ENCODE data around the gene ANK2.

The ANK2 gene

DNA sequence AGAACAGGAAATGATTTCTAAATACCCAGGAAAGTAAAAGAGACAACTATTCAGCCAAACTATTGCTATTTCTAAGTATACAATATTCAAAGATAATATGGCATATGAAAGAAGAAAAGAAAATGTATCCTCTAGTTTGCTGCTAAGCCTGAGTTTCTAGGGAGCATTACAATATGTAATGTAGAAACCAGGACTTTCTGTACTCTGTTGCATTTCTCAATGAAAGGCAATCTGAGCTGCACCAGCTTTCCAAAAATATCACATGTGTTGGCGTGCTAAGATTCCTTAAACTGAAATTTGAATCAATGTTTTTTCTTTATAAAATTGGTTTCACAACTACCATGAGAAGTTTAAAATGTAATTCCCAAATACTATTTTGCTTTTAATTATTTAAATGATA, 129.6 kb downstream of the ANK2 start:
- Histone ChIP-seq H3K27ac (ENCODE audit: low read depth, low read length) (no peak overlapping the region), H3K4me2 (ENCODE audit: low read depth, low read length, poor library complexity, severe bottlenecking) (no peak overlapping the region), H3K9me2 (replicated peaks; ENCODE audit: insufficient read depth, low read length) (no peaks in the 10 kb centered on the region), H3F3A (ENCODE audit: insufficient read depth) (no peaks in the 10 kb centered on the region), H3K79me2 (ENCODE audit: insufficient read depth, low read length) (no peaks in the 10 kb centered on the region), H3K4me3 (ENCODE audit: insufficient read depth, low read length, poor library complexity, severe bottlenecking) (no peak overlapping the region), H3K36me3 (ENCODE audit: low read length) (no peaks in the 10 kb centered on the region), H3K9me3 (ENCODE audit: insufficient read depth, low read length) (no peaks in the 10 kb centered on the region), H2AFZ (ENCODE audit: low read depth, low read length, severe bottlenecking) (no peak overlapping the region), H4K20me1 (ENCODE audit: low read depth, low read length) (no peaks in the 10 kb centered on the region), H3K27me3 (ENCODE audit: low read length) (no peaks in the 10 kb centered on the region), H3K9ac (ENCODE audit: low read length) (no peak overlapping the region)
- TF ChIP-seq CTCF (IDR thresholded peaks at IDR 0.05; ENCODE audit: insufficient read depth, low read length, poor library complexity, severe bottlenecking) = no peak
- no peak for TF ChIP-seq EZH2phosphoT487 (conservative IDR thresholded peaks at IDR 0.05; ENCODE audit: low read length)

GRCh38 chr4:113179996-113180395, 130.5 kb downstream of the ANK2 start:
- no peaks in the 10 kb centered on the region for H3K79me2 ChIP-seq (ENCODE audit: insufficient read depth, low read length)
- TF ChIP-seq CTCF (IDR thresholded peaks at IDR 0.05; ENCODE audit: insufficient read depth, low read length, poor library complexity, severe bottlenecking) (no peak), EZH2phosphoT487 (conservative IDR thresholded peaks at IDR 0.05; ENCODE audit: low read length) (no peak)
- no peaks in the 10 kb centered on the region for H3K9me3 ChIP-seq (ENCODE audit: insufficient read depth, low read length)
- no peaks in the 10 kb centered on the region for H4K20me1 ChIP-seq (ENCODE audit: low read depth, low read length)
- no peaks in the 10 kb centered on the region for H3K36me3 ChIP-seq (ENCODE audit: low read length)
- H3K27me3 ChIP-seq (ENCODE audit: low read length) = no peaks in the 10 kb centered on the region
- no peak overlapping the region for H3K27ac ChIP-seq (ENCODE audit: low read depth, low read length)
- no peak overlapping the region for H3K9ac ChIP-seq (ENCODE audit: low read length)
- H2AFZ ChIP-seq (ENCODE audit: low read depth, low read length, severe bottlenecking) = no peak overlapping the region
- H3K9me2 ChIP-seq (replicated peaks; ENCODE audit: insufficient read depth, low read length) = no peaks in the 10 kb centered on the region
- H3K4me3 ChIP-seq (ENCODE audit: insufficient read depth, low read length, poor library complexity, severe bottlenecking) = no peak overlapping the region
- no peak overlapping the region for H3K4me2 ChIP-seq (ENCODE audit: low read depth, low read length, poor library complexity, severe bottlenecking)
- H3F3A ChIP-seq (ENCODE audit: insufficient read depth) = no peaks in the 10 kb centered on the region

- Histone ChIP-seq H3K27me3 (ENCODE audit: low read length) (no peaks in the 10 kb centered on the region), H3K9me3 (ENCODE audit: insufficient read depth, low read length) (no peaks in the 10 kb centered on the region), H4K20me1 (ENCODE audit: low read depth, low read length) (no peaks in the 10 kb centered on the region), H3K4me3 (ENCODE audit: insufficient read depth, low read length, poor library complexity, severe bottlenecking) (no peak overlapping the region), H3K36me3 (ENCODE audit: low read length) (no peaks in the 10 kb centered on the region), H3K27ac (ENCODE audit: low read depth, low read length) (no peak overlapping the region), H3F3A (ENCODE audit: insufficient read depth) (no peaks in the 10 kb centered on the region), H3K9me2 (replicated peaks; ENCODE audit: insufficient read depth, low read length) (no peaks in the 10 kb centered on the region), H2AFZ (ENCODE audit: low read depth, low read length, severe bottlenecking) (no peak overlapping the region), H3K9ac (ENCODE audit: low read length) (no peak overlapping the region), H3K4me2 (ENCODE audit: low read depth, low read length, poor library complexity, severe bottlenecking) (no peak overlapping the region), H3K79me2 (ENCODE audit: insufficient read depth, low read length) (no peaks in the 10 kb centered on the region)
- TF ChIP-seq EZH2phosphoT487 (conservative IDR thresholded peaks at IDR 0.05; ENCODE audit: low read length) = no peak
- no peak for TF ChIP-seq CTCF (IDR thresholded peaks at IDR 0.05; ENCODE audit: insufficient read depth, low read length, poor library complexity, severe bottlenecking)
Measured at GRCh38 chr4:113181289-113182007, 132.0 kb downstream of the ANK2 start.

All from SU-DHL-6 (cell line).